HL-60 (cell line): ENCODE results near the gene BPHL.

Experiments
- DNase-seq, 2 experiments: peaks; one replicate each; pipeline ENCODE4 v3.0.0-alpha.2; 2010 to 2020; ENCODE audit warnings: low read depth in 1 of 2, low spot score in 1 of 2
- H3K27ac ChIP-seq: fragments of 250-450 bp; sonication (Bioruptor Pico); replicated peaks from 2 replicates; pipeline ENCODE4 v1.5.1; 2020; ENCODE audit warnings: mild to moderate bottlenecking, moderate library complexity
- H3K27me3 ChIP-seq: fragments of 250-450 bp; sonication (Bioruptor Pico); 2 replicates; pipeline ENCODE4 v1.5.1; 2021; ENCODE audit warnings: mild to moderate bottlenecking, moderate library complexity; ENCODE audit not compliant: insufficient read depth, poor library complexity, severe bottlenecking
- H3K4me3 ChIP-seq: replicated peaks from 2 replicates; pipeline ENCODE4 v1.5.1; 2011; ENCODE audit warnings: mild to moderate bottlenecking, control low read depth, low read length; ENCODE audit not compliant: insufficient read depth
- CTCF ChIP-seq: IDR thresholded peaks from one replicate; pipeline ENCODE4 v1.5.1; 2011; ENCODE audit warnings: low read length, control low read depth, inconsistent platforms; ENCODE audit not compliant: insufficient read depth
- GABPA ChIP-seq: IDR thresholded peaks from 2 replicates; pipeline ENCODE4 v1.6.1; 2012; ENCODE audit warnings: low read depth
- POLR2AphosphoS5 ChIP-seq: IDR thresholded peaks from 2 replicates; pipeline ENCODE4 v1.6.1; 2012; ENCODE audit warnings: low read depth
- REST ChIP-seq: IDR thresholded peaks from 2 replicates; pipeline ENCODE4 v1.6.1; 2012; ENCODE audit warnings: low read depth; ENCODE audit not compliant: insufficient replicate concordance
- SPI1 ChIP-seq: IDR thresholded peaks from 2 replicates; pipeline ENCODE4 v1.6.1; 2012; ENCODE audit warnings: low read depth, mild to moderate bottlenecking, borderline replicate concordance

The BPHL gene

GRCh38 chr6:3090013-3090412 is 28.5 kb upstream of the BPHL start:
- TF ChIP-seq REST, result no peak
- TF ChIP-seq POLR2AphosphoS5, result no peak
- no peak for TF ChIP-seq GABPA
- TF ChIP-seq SPI1, result no peak
- TF ChIP-seq CTCF, result no peak
- DNase-seq, result no peak
- Histone ChIP-seq H3K27me3 (no peaks in the 10 kb centered on the region), H3K27ac (no peak overlapping the region), H3K4me3 (no peak overlapping the region)

GRCh38 chr6:3094815-3095214 is 23.7 kb upstream of the BPHL start:
- no peak for DNase-seq
- TF ChIP-seq POLR2AphosphoS5 (no peak), CTCF (no peak), REST (no peak), GABPA (no peak), SPI1 (no peak)
- Histone ChIP-seq H3K4me3 (no peak overlapping the region), H3K27me3 (no peaks in the 10 kb centered on the region), H3K27ac (no peak overlapping the region)

- no peak overlapping the region for H3K4me3 ChIP-seq
- no peaks in the 10 kb centered on the region for H3K27me3 ChIP-seq
- H3K27ac ChIP-seq, result no peak overlapping the region
- TF ChIP-seq GABPA (no peak), REST (no peak), CTCF (no peak), SPI1 (no peak), POLR2AphosphoS5 (no peak)
- no peak for DNase-seq
These were observed 15.6 kb upstream of the BPHL start for GRCh38 chr6:3102875-3103274.
